Fibroblast of peridontal ligament (primary cell): Measurements from ENCODE around the gene ST6GALNAC6.
A peak's percentile ranks its signal among the peaks of the same experiment; 100 is the strongest.

Experiments
- DNase-seq: peaks from one replicate; pipeline ENCODE4 v3.0.0-alpha.2; 2010; ENCODE audit errors: extremely low read depth

Gene ST6GALNAC6

DNA sequence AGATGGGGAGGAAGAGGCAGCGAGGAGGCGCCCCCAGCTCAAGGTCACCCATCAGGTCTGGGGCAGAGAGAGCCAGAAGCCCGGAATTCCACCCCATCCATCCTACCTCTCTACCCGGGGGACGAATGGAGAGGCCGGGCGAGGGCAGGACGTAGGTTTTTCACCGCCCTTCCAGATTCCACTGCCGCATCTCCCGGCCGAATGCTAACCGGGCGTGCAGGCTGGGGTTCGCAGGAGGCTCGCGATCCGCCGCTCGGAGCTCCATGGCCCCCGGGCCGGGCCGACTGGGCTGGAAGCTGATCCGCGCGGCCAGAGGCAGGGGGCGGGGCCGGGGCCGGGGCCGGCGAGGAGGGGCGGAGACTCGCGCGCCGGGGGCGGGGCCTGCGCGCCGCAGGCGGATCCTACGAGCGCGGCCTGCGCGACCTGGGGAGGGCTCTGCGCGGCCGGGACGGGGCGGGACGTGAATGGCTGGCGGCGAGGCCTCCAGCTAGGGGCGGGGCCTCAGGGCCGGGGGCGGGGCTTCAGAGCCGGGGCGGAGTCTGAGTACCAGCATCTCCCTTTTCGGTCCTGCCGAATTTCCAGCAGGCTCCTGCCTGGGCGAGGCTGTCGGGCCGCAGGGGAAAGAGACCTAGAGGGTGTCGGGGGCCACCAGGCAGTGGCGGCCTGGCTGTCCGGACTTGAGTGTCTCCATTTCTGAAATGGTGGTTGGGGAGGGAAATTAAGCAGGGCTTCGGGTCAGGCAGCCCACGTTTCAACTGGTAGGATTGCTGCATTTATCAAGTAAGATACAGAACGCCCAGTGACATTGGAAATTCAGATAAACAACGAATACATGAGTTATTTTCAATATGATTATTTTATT lies 17.5 kb upstream of the ST6GALNAC6 start, which contains the start of gene ST6GALNAC4:
TSS of gene ST6GALNAC4 (minus strand) at position 322 of the 862 bp plus-strand sequence. CDS start 622 bp downstream, outside the sequence.
- peak; percentile 83 for DNase-seq

DNA sequence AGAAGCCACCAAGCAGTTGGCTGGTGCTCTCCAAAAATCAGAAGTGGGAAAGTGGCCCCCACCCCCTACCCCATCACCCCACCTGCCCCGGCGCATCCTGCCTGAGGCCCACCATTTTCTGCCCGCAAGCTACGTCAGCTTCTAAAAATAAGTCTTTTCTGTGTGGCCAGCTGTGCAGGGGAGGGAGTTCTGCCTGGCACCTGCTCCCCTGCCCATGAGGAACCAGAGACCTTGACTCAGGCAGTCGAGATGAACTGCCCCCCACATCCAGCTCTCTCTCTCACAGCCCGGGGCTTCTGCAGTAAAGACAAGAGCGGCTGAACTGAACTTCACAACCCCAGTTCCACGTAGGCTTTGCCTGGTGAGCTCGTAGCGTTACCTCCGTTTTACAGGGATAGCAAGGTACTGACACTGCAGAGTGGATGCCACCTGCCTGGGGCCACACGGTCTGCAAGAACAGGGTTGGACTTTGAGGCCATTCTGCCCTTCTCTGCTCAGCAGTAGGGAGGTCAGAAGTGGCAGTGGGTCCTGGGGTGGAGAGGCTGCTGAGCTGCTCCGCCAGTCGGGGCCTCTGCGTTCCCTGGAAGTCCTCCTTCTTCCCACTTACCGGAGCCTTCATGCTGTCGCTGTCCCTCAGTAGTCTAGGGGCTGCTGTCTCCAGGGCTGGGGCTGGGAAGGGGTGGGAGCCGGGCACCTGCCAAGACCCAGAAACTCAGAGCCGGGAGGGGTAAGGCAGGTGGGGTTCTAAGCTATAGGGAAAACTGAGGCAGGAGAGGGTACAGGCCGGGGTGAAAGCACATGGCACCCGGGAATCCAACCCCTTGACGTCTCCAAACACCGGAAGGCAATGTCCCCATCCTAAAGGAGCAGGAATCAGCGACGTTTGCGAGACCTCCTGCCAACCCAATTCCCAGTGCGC lies 16.7 kb upstream of the ST6GALNAC6 start:
- no peak for DNase-seq

DNA sequence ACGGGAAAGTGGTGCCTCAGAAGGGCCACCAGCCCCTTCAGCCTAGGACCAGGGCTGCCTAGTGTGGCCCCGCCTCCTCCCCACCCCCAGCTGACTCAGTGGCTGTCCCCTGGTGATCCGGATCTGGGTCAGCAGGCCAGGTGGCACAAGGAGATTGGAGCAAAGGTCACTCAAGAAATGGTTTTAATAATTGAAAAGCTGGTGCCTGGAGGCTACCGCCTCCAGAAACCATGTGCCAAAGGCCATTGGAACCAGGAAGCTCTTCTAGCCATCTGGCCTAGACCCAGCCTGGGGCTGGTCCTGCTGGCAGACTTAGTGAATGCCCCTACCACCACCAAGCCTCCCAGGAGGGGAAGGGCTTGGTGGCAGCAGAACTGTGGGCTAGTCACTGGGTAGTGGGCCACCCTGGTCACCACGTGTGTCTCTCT lies 15.9 kb upstream of the ST6GALNAC6 start:
- DNase-seq = no peak

DNA sequence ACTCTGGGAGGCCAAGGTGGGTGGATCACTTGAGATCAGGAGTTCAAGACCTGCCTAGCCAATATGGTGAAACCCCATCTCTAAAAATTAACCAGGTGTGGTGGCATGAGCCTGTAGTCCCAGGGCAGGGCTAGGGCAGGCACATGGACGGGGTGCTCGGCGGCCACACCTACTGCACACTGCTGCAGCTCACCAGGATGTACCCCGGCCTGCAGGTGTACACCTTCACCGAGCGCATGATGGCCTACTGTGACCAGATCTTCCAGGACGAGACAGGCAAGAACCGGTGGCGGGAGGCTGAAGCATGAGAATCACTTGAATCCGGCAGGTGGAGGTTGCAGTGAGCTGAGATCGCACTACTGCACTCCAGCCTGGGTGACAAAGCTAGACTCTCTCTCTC lies 14.3 kb upstream of the ST6GALNAC6 start:
- DNase-seq = no peak

DNA sequence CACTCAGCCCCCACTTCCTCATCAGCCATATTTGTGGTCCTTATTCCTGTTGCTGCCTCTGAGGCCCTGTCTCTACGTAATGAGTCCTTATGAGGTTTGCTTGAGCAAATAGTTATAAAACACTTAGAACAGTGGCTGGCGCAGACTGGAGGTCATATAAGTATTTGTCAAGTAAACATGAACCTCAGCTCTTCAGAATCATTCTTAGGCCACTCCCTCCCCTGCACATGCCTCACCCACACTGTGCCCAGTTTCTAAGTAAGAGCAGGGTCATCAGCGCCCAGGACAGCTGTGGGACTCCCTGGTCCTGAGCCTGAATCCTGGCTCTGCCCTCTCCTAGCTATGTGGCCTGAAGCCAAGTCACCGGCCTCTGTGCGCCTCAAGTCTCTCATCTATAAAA lies 13.5 kb upstream of the ST6GALNAC6 start:
- DNase-seq = no peak

DNA sequence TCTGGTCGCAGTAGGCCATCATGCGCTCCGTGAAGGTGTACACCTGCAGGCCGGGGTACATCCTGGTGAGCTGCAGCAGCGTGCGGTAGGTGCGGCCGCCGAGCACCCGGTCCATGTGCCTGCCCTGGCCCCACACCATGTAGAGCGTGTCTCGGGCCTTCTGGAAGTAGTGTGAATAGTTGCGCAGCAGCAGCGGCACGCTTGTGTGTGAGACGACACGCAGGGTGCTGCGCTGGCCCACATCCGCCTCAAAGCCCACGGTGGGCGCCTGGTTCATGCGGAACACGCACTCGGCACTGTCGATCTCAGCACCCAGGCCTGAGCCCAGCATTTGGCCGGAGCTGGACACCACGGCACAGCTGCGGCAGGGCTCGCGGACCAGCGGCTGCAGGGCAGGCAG lies 12.9 kb upstream of the ST6GALNAC6 start:
- no peak for DNase-seq

DNA sequence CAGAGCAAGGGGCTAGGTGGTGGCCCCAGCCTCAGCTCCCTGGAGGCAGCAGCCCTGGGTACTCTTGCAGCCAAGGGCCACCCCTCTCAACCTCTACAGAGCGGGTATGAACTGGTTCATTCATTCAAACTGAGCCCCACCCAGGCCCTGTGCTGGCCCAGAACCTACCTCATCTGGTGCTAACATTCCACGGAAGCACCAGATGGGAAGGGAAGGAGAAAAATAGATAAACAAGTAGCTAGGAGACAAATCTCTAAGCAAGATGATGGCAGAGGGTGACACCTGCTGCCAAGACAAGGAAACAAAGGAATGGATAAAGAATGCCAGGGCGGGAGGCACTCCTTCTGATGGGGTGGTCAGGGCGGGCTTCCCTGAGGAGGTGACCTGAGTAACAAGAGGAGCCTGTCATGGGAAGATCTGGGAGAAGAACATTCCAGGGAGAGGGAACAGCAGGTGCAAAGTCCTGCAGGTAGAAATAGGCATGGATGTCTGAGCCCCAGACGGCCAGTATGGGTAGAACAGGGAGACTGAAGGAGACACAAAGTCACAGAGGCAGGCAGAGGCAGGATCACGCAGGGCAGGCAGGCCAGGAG lies 11.3 kb upstream of the ST6GALNAC6 start:
- peak; percentile 56 for DNase-seq

DNA sequence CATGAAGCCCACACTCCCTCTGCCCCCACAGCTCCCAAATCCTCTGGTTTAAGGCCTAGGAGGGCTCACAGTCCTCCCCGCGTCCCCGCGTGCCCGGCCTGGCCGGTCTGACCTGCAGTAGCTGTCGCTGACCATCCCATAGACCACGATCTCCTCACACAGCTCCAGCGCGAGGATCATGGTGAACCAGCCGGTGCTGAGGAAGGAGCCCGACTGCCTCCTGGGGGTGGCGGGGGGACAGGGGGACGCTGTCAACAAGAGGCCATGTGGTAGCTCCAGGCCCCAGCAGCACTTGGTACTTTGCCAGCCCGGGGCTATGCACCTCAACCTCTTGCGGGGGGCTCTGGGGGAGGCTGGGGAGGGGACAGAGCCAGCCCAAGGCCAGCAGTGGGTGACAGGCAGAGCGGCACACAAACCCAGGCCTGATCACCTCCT lies 10.5 kb upstream of the ST6GALNAC6 start:
- DNase-seq = no peak

DNA sequence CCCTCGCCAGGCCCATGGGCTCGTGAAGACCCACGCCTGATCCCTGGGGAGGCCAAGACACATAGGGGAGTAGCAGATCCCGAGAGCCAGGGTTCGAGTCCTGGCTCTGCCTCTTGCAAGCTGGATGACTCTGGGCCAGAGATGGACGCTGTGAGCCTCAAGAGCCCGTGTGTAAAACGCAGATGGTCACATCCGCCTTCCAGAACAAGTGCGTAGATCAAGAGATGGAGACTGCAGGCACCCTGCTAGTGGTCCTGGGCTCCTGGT lies 9.2 kb upstream of the ST6GALNAC6 start:
- no peak for DNase-seq

DNA sequence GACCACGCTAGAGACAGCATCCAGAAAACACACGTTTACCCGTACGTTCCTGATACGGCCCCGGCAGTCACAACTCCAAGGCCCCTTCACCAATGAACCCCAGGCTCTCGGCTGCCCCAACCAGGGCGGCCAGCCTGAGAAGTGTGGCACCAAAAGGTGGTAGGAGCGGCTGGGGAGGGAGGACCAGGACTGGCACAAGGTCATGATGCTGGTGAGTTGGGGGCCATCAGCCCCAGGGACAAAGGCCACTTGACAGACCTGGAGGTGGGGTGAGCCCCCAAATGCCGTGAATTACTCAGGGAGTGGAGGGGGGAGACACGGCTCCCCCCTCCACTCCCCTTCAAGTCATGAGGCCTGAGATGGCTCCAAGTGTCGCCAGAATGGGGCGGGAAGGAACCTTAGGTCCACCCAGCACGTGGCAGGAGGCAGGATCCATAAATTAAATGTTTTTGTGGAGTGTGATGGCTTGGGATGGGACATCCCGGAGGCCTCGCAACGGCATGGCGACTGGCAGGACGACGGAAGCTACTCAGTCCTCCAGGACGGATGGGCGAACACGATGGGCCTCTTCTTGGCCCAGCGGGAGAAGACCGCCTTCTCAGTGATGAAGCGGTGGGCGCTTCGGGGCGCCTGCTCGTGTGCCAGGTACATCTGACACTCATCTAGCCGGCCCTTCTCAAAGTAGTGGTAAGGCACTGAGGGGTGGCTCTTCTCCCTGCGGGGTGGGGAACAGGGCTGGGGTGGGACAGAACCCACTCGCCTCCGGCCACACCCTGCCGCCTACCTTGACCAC lies 8.7 kb upstream of the ST6GALNAC6 start:
- no peak for DNase-seq

DNA sequence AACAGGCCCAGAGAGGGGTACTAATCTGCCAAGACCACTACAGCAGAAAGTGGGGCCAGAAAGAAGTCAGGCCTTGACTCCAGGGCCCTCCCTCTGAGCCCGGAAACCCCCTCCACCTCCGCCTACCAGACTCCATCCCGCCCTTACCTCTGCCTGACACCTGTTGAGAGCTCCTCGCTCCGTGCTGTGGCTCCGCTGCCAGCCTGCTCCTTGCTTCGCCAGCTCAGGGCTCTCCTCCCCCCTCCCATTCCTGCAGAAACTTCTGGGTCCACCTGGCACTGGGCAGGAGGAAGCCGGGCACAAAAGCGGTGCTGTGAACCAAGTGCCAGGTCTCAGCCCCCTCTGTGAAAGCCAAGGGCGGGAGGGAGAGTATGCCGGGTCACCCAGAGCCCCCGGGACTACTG lies 6.4 kb upstream of the ST6GALNAC6 start:
- no peak for DNase-seq

DNA sequence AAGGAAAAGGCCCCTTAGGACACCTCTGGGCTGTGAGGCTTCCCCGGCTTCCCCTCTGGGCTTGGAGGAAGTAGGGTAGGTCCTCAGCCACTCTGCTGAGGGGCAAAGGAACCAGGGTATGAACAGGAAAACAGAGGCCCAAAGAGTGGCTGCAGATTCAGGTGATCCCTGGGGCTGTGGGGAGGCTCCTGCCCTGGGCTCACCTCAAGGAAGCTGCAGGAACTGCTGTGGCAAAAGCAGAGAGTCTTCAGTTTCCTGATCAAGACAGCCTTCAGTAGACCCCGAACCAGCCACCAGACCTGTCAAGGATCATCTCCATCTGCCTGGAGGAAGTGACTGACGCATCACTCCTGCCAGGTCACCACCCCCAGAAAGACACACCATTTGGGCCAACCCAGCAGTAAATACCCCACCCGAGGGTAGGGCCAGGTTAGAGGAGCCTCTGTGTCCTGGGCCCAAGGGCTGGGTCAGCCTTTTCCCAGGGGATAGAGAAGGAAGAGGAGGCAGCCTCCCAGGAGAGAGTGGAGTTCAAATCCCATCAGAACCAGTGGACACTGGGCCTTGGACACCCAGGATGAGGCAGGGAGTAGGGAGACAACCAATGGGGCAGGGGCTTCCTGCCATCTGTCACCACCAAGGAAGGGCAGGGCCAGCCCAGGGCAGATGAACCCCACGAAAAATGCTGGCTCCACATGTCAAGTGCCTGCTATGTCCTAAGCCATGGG lies 5.8 kb upstream of the ST6GALNAC6 start:
- no peak for DNase-seq

DNA sequence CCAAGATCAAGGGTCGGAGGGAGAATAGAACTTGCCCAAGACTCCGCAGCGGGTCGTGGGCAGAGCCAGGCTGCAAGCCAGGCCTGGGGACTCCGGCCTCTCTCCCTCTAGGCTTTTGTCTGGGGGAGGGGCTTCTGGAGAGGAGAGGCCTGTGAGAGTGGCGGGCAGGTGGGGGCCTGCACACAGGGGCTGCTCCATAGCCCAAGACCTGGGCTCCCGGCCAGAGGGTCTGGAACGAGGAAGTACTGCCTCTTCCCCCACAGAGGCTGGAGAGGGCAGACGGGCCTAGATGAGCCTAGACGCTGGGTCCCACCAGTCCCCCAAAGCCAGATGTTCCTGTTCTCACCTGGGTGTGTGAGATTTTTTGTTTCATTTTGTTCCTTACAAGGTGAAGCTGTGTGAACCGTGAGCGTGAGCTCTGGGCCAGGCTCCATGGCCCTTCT lies 5.2 kb upstream of the ST6GALNAC6 start:
- DNase-seq = no peak

DNA sequence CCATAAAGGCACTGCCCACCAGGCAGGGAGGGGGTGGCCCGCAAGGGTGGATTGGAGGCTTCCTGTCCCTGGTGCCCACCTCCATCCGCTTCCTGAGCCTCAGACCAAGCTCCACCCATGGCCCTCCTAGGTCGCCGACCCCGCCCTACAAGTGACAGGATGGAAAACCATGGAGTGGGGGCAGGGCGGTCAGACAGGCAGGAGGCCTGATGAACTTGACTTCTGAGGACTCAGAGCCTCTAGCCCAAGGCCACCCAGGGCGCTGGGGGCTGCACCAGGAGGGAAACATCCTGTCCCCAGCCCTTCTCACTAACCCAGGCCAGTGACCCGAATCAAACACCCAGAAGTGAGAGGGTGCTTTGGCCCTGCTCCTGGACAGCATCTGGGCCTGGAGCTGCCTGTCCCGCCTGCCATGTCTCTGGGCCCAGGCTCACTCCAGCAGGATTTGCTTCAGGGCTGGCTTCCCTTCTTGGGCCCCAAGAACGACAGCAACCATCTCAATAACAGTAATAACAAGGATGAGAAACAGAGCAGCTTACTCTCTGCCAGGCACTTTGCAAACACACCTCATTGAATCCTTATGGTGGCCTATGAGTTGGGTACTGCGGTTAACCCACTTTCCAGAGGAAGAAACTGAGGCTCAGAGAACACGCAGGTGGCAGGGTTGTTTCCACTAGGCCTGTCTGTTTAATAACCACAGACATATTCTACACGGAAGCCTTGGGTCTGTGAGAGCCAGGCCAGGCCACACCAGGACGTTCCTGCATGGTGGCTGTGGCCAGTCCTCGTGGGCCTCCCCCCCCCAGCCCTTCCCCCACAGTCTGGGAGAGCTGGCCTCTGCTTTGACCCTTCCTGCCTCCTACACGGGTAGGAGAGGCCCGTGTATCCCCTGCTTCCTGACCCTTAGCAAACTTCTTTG lies 4.4 kb upstream of the ST6GALNAC6 start:
- no peak for DNase-seq

DNA sequence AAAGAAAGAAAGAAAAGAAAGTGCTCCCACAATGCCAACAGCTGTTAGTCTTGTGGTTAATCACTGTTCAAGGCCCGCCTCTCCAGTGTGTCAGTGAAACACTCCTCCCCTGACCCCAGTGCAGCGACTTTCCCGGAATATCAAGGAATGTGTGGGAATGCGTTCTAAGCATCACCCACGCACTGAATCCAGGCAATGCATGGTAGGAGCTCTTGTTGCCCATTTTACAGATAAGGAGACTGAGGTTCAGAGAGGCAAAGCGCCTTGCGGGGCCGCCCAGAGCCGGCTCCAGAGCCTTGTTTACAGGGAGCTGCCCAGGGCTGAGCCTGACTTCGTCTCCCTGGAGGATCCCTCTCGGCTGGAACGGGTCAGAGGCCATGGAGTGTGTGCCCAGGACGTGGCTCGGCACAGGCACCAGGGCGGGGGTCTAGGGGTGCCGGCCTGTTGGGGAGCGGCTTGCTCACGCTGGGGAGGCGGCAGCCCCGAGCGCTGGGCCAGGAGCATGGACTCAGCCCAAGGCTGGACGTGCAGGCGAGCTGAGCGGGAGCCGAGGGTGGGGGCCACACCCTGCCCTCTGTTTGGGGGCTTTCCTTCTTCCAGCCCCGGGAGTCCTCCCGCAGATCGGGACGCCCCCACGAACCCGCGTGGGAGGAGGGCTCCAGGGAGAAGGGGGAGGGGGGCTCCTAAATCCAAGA lies 823 bp downstream of the ST6GALNAC6 start:
- DNase-seq = peak; percentile 91

DNA sequence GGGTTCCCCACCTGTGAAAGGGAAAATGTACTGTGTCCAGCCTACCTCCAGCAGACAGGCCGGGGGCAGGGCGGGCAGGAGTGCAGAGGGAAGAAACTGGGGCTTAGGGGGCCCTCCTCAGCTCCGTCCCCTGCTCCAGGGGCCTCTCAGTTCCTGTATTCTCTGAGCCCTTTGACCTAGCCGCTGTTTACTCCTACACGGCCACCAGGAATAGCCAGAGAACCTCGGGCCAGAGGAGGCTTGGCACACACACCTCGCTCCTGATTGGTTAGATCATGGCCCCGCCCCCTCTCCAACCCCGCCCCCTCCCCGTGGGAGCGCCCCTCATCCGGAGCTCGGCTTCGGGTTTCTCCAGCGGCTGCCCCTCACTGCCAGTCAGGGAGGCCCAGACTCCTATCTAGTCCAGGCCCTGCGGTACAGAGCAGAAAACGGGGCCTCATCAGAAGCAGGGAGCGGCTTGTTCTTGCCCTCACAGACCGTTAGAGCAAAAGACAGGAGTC lies 2.2 kb downstream of the ST6GALNAC6 start:
- peak; percentile 71 for DNase-seq

DNA sequence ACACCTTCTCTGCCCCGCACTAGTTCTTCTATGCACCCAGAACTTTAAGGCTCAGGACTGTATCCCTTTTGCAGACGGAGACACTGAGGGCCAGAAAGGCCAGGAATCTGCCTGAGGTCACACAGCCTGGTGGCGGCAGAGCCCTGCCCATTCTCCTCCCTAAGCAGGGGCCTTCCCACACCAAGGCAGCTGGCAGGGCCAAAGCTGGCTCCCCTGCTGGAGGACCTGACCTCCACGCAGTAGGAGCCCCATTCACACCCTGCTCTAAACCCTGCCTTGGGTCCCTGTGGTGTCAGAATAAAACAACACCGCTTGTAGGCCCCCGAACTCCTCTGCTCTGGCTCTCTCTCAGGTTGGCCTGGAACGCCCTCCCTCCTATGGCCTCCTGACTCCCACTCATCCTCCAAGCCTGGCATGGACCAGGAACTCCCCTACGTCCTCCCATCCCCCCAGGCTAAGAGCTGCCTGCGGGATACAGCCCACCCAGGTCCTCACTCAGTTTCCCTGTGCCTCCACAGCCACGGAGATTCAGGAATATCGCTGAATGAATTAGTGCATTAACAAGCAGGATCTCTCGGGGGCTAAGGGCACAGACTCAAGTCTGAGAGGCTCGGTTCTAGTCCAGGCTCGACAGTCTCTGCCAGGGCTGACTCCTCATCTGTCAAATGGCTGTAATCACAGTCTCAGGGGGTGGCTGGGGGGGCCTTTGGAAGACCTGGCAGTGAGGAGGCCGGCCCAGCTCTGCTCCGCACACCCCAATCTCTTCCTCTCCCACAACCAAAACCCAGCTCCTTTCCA lies 2.8 kb downstream of the ST6GALNAC6 start:
- DNase-seq = no peak

DNA sequence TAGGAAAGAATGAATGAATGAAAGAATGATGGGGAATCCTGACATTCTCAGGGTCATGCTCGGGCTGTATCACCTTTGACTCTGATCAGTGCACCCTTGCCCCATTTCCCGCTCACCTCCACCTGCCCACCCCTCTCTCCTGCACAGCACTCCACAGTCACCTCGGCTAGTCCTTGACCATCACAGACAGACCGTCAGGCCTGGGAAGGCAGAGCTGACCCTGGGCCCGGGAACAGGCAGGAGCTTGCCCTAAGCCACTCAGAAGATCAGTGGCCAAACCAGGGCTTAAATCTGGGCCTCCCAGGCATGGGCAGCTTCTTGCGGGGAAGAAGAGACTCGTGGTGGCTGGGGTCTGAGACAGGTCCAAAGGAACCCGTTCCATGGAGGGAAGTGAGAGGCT lies 3.6 kb downstream of the ST6GALNAC6 start:
- DNase-seq = no peak
